Stimulated activated CD8-positive, alpha-beta memory T cell treated with anti-CD3 and anti-CD28 coated beads, Interleukin-12 subunit alpha, Interleukin-12 subunit beta, amount 100 ng/mL, for 4 hours (primary cell): ENCODE measurements around the gene SRPK1.

ENCODE experiments used
- DNase-seq: peaks from one replicate; pipeline ENCODE4 v3.0.0-alpha.2; 2020; ENCODE audit warnings: low read depth

SRPK1 gene

DNA sequence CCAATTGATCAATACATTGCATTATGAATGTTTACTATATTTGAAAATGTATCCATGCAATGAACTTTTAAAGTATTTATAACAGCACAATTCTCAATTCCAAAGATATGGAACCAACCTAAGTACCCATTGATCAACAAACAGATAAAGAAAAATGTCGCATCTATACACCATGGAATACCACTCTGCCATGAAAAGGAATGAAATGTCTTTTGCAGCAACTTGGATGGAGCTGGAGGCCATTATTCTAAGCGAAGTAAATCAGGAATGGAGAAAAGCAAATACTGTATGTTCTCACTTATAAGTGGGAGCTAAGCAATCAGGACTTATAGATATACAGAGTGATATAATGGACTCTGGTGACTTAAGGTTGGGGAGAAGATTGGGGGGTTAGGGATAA is 22.9 kb downstream of the SRPK1 start:
- no peak for DNase-seq

DNA sequence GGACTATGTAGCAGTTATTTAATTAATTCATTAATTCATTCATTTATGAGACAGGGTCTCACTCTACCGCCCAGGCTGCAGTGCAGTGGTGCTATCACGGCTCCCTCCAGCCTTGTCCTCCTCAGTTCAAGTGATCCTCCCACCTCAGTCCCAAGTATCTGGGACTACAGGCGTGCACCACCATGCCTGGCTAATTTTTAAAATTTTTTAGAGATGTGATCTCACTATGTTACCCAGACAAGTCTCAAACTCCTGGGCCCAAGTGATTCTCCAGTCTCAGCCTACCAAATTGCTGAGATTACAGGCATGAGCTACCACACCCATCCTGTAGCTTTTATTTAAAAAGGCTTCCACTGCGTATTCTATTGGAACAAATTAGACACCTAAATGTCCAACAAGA is 23.4 kb downstream of the SRPK1 start:
- DNase-seq, result no peak

DNA sequence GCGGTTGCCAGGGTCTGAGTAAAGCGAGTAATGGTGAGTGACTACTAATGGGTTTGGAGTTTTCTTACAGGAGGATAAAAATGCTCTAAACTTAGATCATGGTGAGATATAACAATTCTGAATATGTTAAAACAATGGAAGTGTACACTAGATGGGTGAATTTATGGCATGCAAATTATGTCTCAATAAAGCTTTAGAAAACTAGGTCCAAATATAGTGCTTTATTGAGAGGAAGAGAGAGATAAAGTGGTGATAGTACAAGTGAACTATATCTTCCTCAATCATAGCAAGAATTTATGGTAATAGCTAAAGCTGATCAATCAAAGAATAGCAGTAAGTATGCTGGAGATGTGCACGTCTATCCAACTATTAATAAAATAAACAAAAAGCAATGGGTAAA is 23.9 kb downstream of the SRPK1 start:
- DNase-seq, result no peak

DNA sequence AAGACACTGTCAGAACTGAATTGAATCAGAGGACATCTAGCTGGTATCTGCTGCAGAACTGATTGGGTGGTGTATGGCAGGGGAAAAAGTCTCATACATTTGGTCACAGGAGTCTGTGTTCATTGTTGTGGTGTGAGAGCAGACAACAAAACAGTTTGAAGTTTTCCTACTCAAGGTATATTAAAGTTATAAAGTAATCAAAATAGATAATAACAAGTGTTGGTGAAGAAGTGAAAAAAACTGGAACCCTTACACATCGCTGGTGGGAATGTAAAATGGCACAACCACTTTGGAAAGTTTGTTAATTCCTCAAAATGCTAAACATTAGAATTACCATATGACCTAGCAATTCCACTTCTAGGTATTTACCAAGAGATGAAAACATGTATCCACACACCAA is 24.7 kb downstream of the SRPK1 start:
- no peak for DNase-seq

DNA sequence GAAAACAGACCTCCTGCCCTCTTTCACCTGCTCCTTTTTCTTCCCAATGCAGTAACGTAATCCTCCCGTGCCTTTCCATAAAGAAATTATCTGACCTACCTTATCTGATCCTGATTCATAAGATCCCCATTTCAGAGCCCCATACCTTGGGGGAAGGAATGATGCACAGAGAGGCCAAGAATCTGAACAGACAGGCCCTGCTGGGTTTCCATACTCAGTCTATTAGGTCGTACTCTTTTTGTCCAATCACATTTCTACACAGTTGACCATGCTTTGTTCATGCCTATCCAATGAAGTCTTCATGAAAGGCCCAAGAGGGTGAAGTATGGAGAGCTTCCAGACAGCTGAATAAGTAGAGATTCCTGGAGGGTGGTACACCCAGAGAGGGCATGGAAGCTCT is 25.3 kb downstream of the SRPK1 start:
- no peak for DNase-seq

DNA sequence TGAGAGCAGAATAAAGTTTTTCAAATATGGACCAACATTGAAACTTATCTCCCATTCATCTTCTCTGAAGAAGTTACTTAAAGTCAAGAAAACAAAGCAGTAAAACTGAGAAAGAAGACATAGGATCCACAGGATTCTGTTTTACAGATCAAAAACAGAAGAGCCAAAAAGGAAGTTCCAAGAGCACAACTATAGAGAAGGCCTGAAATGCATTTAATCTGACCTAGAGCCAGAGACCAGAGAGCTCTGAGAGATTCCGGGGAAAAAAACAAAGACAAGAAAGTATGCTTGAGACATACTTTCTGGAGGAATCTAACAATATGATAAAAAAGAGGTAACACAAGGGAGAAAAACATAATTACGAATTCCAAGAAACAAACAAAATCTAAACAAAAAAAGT is 26.1 kb downstream of the SRPK1 start:
- no peak for DNase-seq

DNA sequence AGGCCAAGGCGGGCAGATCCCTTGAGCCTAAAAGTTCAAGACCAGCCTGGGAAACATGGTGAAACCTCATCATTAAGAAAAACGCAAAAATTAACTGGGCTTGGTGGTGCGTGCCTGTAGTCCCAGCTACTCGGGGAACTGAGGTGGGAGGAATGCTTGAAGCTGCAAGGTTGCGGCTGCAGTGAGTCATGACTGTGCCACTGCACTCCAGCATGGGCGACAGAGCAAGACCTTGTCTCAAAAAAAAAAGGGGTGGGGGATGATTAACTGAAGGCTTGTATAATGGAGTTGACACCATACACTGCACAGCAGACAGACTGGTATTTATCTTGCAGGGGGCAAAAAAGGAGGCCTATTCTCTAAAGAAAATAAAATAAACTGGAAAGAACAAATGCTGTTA is 27.7 kb downstream of the SRPK1 start:
- DNase-seq, result no peak

DNA sequence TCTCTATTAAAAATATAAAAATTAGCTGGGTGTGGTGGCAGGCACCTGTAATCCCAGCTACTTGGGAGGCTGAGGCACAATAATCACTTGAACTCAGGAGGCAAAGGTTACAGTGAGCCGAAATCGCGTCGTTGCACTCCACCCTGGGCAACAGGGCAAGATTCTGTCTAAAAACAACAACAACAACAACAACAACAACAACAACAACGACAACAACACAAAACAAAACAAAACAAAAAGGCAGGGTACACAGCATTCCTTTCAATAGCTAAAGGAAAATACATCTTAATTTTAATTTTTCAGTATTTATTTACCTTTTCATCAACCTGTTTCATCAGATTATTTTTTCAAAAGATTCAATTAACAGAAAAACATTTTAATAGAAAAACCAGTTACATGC is 28.4 kb downstream of the SRPK1 start:
- DNase-seq, result no peak

DNA sequence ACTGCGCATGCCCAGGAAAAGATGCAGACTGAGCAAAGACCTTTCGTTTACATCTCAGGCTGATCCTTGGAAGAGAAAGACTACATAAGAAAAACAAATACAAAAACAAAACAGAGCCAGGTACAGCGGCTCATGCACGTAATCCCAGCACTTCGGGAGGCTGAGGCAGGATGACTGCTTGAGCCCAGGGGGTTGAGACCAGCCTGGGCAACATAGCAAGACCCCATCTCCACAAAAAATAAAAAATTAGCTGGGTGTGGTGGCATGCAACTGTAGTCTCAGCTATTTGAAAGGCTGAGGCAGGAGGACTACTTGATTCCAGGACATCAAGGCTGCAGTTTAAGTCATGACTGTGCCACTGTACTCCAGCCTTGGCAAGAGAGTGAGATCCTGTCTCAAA is 41.7 kb downstream of the SRPK1 start:
- no peak for DNase-seq

DNA sequence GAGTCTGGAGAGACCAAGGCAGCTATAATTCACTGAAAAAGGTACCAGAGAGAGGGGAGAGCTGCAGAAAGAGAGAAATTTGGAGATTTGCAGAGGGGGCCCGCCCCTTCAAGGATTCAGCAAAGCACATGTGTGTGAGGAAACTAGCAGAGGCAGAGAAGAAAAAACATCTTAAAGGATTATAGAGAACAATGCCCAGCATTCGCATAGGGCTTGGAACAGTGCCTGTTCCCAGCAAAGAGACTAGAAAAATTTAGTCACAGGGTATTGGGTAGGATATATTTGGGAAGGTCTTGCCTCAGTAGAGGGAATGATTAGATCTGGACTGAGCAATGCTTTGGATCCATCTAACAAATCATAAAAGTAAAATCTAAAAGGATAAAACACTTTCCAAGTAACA is 44.0 kb downstream of the SRPK1 start:
- DNase-seq, result no peak

DNA sequence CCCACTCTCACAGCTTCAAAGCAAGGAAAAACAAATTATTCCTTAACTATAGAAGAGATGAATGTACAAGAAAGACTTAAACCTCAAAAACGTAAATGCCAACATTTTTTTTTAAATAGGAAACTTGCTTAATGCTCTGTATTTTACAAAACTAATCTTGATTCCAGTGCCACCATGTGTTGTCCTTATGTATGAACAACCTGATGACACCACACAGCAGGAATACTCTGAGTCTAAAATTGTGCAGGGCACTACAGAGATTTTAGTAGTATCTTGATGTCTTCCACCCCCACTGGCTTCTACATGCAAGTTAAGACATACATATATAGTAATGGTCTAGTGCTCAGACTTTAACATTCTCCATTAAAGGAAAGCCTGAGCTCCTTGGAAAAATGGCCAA is 46.2 kb downstream of the SRPK1 start:
- no peak for DNase-seq

DNA sequence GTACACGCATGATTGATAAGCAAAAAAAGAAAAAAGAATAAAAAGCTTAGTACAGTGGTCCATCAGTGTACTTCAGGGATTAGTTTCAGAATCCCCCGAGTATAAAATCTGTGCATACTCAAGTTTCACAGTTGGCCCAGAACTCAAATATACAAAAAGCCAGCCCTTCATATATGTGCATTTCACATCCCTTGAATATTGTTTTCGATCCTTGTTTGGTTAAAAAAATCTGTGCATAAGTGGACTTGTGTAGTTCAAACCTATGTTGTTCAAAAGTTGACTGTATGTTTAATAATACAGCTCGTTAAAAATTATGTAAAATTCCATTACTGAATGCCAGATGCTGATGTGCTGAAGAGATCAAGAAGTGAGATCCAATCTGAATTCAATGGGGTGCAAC is 61.5 kb downstream of the SRPK1 start:
- DNase-seq, result no peak

DNA sequence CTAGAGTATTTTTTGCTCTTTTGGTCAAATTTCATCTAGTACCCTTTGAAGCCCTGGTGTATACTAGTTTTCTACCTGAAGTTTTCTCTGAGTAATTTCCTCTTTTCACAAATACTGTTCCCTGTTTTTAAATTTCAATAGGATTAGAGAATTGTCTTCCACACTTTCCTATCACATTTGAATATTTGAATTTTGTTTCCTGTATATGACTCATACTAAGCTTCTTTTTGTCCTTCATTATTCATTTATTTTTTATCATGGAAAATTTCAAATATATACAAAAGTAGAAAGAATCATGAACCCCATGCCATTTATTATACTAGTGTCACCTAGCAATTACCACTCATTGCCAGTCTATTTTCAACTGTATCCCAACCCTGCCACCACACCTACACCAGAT is 63.0 kb downstream of the SRPK1 start:
- no peak for DNase-seq

DNA sequence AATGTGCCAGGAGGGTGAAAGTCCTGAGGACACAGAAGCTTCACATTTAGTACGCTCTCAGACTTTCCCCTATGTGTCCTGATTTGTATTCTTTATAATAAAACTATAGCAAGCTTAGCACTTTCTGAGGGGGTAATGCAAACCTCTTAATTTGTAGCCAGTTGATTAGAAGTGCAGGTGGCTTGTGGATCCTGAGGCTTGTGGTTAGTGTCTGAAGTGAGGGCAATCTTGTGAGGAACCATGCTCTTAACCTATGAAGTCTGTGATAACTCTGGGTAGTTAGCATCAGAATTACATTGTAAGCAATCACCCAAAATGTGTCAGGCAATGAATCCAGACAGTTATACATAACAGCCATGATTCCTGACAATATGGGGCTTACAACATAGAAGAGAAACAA is 64.6 kb downstream of the SRPK1 start:
- no peak for DNase-seq

DNA sequence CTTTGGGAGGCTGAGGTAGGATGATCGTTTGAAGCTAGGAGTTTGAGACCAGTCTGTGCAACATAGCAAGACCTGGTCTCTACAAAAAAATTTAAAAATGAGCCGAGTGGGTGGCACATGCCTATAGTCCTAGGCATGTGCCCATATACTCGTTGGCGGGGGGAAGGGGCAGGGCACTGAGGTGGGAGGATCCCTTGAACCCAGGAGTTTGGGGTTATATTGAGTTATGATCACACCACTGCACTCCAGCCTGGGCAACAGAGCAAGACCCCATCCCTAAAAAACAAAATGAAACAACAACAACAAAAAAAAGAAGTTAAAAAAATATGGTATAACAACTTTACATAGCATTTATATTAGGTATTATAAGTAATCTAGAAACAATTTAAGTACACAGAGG is 67.9 kb downstream of the SRPK1 start:
- no peak for DNase-seq

DNA sequence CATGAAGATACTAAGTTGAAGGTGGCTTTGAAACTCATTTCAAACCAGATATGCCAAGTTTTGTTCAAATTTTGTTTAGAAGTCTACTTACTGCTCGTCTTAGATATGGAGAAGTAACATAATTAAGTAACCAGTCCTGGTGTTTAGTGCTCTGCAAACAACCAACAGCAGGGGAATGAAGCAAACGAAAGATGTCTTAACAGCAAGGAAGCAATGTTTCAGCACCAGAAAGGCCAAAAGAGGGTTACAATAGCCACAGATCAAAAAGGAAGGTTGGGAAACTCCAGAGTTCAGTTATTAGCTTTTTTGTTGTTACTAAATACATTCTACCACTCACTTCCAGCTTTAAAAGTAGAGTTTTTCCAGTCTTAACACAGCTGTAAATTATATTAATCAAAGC is 70.7 kb downstream of the SRPK1 start:
- DNase-seq, result no peak

DNA sequence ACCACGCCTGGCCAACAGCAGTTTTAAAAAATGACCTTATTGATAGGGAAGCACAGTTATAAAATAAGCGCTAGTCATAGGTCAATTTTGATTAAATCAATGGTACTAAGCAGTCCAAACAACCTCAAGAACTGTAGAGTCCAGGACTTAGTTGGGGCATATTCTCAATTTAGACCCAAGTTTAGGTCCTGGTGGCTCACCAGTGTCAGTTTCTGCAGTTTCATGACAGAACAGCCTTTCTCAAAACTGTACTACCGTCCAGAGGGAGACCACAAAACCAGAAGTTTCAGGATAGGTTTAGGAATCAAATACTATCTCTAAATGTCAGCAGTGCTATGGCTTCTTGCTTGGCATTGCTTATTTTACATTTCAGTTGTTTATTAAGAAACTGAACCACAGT is 76.6 kb downstream of the SRPK1 start:
- no peak for DNase-seq

DNA sequence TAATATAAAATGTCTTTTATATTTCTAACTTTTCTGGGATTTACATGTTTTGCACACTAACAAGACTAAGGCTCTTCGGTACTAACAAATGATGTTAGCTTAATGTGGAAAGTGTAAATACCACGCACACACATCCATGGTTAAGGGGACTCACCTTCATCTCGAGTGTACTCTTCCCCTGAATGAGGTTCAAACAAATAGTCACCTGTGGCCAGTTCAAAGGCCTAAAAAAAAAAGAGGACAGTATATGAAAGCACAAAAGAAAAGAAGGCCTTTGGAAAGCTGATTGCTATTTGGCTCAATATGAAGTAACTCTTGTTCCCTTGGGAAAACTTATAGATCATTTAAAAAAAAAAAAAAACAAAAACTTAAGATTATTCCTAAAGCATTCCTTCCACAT is 78.5 kb downstream of the SRPK1 start:
- no peak for DNase-seq

DNA sequence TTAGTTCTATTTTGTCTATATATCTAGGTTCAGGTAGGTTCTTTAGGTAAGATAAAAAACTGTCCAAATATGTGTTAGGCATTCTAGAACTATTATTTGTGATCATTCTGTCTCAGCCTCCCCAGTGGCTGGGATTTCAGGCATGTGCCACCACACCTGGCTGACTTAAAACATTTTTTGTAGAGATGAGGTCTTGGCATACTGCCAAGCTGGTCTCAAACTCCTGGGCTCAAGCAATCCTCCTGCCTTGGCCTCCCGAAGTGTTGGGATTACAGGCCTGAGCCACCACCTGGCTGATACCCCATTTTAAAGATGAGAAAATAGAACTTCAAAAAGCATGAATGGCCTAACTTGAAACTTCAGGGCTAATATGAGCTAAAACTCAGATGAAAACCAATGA is 81.9 kb downstream of the SRPK1 start:
- no peak for DNase-seq

DNA sequence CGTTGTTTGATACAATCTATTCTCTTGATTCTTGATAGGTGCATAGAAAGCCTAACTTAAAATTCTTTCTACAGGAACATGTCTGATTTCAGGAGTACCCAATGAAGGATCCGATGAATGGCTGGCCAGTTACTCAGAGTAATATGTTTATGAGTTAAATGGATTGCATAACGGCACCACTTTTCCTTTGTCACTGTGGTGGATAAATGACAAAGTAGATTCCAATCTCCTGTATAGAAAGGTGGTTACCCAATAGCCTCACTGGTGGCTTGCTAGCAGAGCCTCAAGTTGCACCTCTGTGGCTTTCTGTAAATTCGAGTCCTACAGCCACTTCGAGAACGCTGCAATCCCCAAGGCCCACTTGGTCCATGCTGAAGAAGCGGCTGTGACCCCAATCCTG is 87.4 kb downstream of the SRPK1 start:
- no peak for DNase-seq

DNA sequence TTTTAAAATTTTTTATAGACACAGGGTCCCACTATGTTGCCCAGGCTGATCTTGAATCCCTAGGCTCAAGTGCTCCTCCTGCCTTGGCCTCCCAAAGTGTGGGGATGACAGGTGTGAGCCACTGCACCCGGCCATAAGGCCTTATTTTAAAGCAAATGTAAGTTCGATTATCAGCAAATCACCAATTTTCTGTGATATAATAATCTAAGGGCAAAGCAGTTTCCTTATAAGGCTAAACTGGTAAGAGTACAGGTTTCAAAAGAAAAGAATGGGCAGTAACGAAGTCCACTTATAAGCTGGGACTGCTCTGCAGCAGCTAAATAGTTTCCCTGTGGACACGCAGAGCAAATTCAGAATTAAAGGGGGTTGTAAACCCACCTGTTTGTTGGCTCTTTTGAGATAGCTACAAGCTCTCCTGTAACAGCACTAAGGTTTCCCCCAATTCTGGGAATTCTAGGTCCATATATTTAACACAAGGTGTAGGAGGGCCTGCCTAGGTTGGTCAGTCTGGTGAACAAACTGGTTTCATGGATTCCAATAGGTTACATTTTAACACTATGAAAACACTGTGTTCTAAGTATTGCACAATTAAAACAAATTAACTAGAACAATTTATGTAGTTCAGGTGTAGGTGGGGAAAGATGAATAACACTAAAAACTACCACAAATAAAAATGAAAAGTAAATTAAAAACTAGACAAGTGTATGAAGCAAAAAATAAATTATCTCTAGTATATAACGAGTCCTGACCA is 89.5 kb downstream of the SRPK1 start:
- no peak for DNase-seq

DNA sequence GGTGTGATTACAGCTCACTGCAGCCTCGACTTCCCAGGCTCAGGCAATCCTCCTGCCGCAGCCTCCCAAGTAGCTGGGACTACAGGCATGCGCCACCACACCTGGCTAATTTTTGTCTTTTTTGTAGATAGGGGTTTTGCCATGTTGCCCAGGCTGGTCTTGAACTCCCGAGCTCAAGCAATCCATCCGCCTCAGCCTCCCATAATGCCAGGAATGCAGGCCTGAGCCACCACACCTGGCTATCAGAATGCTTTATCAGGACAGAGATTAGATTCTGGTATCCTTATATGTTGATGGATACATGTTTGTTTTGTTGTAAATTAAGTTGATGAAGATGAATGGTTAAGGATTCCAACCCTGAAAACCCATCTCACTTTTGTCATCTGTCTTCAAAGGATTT is 91.6 kb downstream of the SRPK1 start:
- DNase-seq, result no peak

DNA sequence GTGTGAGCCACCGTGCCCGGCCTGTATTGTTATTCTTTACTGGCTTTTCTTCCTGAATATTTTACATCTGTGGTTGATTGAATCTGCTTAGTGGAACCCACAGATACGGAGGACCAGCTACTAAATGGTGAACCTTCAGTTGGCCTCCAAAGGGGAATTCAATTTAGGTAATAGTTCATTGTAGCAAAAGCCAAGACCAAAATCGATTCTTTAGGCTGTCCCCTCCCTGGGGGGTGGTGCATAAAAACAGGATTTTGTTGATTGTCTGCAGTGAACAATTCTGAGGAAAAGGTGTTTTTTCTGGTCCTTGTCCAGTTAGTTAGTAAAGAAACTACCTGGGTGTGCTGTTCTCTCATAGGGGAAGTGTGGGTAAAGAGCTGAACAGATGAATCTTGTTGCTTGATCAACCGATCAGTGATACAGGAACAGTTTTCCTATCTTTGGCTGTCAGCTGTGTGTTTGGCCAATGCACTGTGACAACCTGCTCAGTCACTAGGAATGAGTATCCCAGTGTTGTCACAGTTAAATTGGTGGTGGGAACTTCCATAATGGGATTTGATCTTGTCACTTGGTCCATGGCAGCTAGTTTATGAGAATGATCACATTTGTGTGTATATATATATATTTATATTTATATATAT is 96.2 kb downstream of the SRPK1 start:
- no peak for DNase-seq

DNA sequence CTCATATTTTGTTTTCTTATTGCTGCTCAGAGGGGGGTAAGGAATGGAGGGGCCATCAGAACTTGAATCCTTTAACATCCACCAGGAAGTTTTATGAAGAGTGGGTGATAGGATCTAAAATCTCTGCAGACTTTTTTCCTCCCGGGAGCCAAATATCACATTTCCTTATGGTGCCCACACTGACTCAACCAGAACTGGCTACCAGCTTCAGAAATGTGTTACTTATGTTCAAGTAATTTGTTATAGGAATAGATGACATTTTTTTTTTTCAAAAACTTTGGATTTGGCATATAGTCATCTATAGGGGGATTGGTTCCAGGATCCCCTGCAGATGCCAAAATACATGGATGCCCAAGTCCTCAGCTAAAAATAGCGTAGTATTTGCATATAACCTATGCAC is 97.3 kb downstream of the SRPK1 start:
- DNase-seq, result no peak
